HG03039 (cell line): Measurements from ENCODE around the gene CLDN19.
"Not testable (repeated sequence)": the region's sequence is repeated elsewhere in the genome, so short reads cannot be mapped to it uniquely, and the experiment has no call there.

Experiments
- ATAC-seq: cut with Tn5 transposase; IDR thresholded peaks from one replicate; pipeline ENCODE4 v1.9.1; 2021; ENCODE audit warnings: mild to moderate bottlenecking, moderate library complexity; ENCODE audit not compliant: unreplicated experiment

The CLDN19 gene

GRCh38 chr1:42761567-42761966 lies 21.5 kb upstream of the CLDN19 start:
- no peak for ATAC-seq

GRCh38 chr1:42759114-42759513 lies 19.1 kb upstream of the CLDN19 start:
- ATAC-seq, result no peak

DNA sequence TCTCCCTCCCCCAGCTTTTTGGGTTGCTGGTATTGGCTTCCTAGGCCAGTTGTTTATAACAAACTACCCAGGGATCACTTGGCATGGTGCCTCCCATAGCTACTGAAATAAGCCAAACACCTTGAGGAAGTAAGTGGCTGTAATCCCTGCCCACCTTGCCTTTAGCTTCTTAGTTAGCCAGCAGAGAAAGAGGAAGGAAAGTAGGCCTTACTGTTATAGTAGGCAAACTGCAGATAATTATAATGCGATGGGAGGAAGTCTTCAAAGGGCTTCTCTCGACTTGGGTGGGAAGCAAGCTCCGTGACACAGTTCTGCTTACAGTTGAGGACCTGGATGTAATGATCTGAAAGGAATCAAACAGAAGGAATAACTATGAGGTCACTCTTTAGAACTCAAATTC lies 18.6 kb upstream of the CLDN19 start:
- ATAC-seq, result no peak

DNA sequence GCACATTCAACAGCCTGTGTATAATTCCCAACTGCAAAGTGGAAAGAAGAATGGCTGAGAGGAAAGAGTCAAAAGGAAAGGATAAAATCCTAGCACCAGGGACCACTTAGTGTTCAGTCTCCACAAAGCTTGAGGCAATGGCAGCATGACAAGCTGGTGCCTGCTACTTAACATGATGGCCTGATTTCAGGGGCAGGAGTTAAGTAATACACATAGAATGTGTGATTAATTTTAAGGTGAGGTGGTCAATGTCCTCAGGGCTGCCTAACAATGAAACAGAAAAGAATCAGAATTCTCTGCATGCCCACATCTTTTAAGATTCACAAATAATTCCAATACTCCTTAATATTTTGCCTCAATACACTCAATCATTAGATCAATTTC lies 17.8 kb upstream of the CLDN19 start:
- no peak for ATAC-seq

DNA sequence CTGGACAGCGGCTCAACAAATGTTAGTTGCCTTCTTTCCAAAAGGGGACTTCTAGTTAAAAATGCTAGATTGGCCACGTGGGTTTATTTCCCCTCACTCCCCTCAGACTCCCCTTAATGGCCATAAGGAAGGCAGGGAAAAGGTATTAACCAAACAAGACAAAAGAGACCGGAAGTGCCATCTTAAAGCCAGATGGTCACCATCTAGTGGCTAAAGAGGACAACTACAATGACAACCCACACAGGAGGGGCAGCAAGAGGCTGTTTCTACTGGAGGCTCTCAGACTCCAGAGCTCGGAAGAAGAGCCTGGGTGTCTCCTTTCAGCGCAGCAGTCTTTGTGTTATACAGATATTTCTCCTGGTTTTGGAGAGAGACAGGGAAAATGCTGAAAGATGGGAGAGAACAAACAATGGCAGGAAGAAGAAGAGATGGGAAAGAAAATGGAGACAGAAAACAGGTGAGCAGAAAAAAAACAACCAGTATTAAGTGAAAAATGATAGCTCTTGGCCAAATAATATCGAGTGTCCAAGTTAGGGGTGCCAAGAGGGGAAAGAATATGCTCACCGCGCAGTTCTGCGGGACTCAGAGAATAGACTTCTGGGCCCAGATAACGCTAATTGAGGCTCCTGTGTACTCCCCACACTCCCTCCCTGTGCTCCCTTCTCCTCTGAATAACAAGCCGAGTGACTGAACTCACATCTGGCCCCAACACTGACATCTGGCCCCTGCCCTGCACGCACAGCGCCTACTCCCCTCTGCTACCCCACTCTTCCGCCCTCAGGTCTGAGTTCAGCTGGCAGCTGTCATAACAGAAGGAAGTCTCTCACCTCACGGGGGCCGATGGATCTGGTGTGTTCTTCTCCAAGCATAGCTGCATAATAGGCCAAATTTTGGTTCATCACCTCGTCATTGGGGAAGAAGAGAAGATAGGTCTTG lies 17.2 kb upstream of the CLDN19 start:
- no peak for ATAC-seq

GRCh38 chr1:42753070-42753469 lies 13.0 kb upstream of the CLDN19 start:
- ATAC-seq, result no peak

GRCh38 chr1:42752284-42752683 lies 12.2 kb upstream of the CLDN19 start:
- no peak for ATAC-seq

- ATAC-seq, result not testable (repeated sequence)
Observed at GRCh38 chr1:42751511-42752070, 11.6 kb upstream of the CLDN19 start.

- ATAC-seq, result no peak
Observed at GRCh38 chr1:42750041-42750440, 10.0 kb upstream of the CLDN19 start.

DNA sequence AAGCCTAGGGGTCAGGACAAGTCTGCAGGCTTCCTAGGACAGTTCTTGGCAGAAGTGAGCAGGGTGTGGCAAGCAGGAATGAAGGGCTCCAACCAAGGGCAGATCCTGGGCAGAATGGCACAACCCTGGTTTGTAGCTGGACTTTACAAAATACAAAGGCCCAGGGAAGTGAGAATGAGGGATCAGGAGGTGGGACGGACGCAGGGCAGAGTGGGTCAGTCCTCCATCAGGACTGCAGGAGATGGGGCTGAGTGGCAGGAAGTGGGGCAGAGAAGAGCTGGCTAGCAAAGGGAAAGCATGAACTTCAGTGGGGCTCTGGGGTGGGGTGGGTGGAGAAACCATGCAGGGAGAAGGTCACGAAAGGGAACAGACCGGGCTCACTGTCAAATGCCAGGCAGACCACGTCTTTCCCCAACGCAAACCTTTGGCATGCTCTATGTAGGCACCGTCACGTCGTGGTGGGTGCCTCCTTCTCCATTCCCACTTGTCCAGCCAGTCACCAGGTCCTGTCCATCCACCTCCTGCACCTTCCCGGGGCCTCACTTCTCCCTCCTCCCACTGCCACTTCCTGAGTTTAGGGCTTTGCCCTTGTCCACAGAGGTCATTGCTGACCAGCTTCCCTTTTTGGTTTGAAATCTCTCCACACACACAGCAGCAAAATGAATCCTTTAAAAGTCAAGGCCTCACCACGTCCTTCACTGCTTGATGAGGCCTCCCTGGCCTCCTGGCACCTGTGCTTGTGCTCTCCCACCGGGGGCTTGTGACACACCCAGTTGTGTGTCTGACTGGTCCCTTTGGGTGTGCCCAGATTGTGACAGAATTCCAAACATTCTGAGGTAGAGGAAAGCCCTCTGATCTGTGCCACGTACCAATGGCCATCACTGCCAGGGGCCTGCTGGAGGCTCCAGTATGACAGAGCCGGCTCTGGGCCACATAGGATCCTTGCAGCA lies 8.7 kb upstream of the CLDN19 start:
- ATAC-seq, result no peak

DNA sequence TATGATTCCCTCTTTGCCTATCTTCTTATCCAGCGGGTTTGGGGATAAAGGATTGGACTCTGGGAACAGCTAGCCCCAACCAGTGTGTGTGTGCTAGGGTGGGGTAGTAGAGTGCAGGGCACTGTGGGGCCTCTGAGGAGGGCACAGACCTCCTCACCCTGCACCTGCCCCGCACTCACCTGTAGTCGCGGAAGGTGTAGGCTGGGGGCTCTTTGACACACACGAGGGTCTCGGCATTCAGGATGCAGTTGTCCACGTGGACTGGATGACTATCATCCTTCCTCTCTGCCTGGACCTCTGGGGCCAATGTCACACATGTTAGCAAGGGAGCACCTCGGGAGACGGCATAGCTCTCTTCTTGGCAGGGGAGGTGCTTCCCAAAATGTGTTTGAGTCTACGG lies 8.0 kb upstream of the CLDN19 start:
- ATAC-seq, result no peak

DNA sequence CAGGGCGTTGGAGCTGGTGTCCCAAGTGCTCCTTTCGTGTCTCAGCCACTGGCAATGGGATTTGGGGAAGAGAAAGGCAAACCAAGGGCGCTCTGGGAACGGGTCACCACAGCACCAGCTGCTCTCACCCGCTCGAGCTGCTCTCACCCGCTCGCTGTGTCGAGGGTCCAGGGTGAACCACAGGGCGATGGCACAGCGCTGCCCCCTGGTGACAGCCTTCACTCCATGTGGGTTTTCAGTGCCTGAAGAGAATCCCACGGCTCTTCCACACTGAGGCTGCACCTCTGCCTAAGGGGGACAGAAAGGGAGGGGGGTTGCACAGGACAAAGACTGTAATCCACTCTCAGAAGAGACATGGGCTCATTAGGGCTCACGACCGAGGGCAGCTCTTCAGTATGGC lies 7.1 kb upstream of the CLDN19 start:
- no peak for ATAC-seq

- no peak for ATAC-seq
Observed at GRCh38 chr1:42746436-42747105, 6.5 kb upstream of the CLDN19 start.

DNA sequence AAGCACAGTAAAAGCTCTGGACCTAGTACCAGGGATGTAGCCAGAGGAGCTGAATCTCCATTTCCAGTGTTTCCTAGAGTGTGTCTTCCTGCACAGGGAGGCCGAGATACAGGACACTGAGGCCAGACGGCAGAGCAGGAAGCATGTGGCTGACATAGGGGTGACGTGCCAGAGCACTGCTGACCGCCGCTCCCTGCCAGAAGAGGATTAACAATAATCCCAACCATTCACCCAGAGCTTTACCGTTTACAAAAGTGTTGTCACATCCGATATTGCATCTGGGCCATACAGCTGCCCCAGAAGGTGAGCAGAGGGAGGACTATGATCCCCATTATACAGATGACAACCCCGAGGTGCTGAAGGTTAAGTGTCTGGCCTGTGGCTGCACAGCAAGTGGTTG lies 5.8 kb upstream of the CLDN19 start:
- ATAC-seq, result no peak

DNA sequence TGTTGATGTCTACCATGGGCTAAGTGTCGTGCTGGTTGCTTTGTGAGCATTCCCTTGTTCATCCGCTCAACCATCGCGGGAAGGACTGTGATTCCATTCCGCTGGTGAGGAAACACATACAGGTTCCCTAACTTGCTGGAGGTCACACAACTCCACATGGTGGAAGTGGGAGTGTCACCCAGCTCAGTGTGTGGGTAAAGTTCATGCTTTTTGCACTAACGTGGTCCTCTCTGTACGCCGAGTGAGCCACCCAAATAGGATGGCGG lies 4.0 kb upstream of the CLDN19 start:
- no peak for ATAC-seq

DNA sequence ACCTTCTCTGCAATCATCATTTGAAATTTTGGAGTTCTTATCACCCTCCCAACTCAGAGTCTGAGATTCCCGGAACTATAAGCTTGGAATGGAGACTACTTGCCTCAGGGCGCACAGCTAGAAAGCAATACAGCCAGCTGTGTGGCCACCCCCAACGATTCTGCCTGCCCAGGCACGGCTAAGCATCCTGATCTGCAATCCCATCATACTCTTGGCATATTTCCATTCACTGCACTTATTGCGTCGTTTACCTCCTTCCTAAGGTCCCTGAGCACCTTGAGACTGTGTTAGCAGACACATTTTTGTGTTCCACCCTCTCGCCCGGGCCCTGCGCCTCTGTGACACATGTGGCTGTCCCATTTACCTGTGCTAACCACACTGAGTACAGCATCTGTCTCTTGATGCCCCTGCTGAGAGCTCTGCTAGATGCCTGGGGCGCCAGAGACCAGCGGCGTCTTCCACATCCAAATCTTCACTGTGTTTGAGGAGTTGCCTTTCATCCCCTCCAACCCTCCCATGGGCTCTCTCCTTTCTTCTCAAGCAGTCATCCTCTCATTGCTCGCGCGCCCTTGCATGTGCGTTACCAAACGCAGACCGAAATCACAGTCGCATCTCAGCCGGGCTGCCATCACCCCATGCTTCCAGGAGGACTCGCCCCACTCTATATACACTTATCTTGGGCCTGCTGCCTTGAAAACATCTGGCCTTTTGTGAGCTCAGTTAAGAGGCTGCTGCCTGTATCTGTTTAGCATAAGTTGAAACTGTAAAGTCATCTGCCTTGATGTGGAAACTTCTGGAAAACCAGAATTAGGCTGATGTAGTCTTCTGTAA lies 3.5 kb upstream of the CLDN19 start:
- ATAC-seq, result no peak

DNA sequence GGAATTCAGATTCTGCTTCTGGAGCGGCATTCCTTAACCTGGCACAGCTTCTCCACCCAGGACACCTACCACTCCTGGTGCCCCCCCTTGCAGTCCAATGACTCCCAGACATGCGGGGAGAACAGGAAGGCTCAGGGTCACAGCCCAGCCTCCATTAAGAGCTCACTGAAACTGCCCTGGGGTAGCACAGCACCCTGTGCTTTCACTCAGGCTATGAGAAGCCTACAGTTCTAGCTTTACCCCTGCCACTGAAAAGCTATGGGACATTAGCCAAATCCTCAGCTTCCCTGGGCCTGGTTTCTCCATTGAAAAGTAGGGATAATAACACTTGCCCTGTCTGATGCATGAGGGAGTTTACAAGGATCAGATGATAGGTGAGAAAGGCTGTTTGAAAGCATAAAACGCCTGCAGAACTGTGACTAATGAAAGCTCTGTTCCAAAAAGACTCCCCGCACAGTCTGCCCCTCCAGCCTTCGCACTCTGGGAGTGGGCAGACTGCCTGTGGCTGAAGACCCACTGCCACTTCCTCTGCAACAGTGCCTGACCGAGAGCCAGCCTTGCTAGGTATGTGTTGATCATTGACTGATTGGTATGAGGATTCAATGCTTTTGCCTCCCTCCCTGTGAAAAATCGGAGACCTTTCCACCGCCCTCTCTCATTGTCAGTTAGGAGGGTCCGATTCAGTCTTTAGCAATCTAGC lies 2.7 kb upstream of the CLDN19 start:
- ATAC-seq, result no peak

DNA sequence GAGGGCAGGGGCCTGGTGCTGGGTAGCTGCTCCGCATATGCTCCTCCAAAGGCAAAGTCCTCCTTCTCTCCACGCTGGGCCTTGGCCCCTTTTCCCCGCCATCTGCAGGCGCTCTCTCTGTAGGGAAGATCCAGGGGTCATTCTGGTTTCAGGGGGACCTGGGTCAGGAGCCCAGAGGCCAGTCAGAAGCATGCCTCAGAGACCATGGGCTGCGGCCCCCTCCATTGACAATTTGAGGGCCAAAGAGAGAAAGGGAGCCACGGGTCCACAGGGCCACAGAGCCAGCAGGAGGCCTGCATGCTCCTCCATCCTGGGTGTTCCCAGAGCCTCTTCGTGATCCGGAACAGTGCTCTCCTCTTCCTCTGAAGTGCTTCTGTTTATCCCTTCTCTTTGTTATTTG lies 2.1 kb upstream of the CLDN19 start:
- no peak for ATAC-seq

DNA sequence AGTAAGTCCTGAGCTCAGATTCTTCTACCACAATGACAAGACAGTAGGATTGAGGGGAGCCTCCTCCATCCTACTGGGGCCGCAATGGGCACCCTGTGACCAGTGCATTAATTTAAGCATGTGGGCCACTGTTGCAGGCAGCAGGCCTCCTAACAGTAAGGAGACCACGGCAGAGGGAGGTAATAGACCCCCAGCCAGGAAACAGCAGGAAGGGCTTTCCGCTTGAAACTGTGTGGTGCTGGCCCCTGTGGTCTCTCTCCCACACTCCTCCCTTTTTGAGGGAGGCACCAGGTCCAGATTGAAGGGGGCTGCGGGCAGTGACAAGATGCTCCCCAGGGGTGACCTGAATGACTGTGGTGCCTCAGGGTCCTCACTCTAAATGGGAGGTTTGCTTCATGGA lies 1.7 kb upstream of the CLDN19 start:
- ATAC-seq, result no peak
